Psoas muscle (tissue), 8 donors: Measurements from ENCODE around the gene MB21D2. TPM values are rescaled to one million over a fixed set of nuclear protein-coding genes. Genes with fewer than 3 reads are reported as not detected.
A peak's percentile ranks its signal among the peaks of the same experiment; 100 is the strongest.

Experiments
- ATAC-seq, 4 donors: fragments of 200-7000 bp; cut with Tn5 transposase; one replicate each; pipeline ENCODE4 v1.9.1; 2020; ENCODE audit warnings: moderate library complexity in 3 of 4, mild to moderate bottlenecking in 2 of 4
- DNase-seq, 2 donors: peaks; one replicate each; pipeline ENCODE4 v3.0.0-alpha.2; 2020
- H3K27ac ChIP-seq: fragments of 200-600 bp; one replicate; pipeline ENCODE4 v1.8.0; 2022
- H3K27me3 ChIP-seq, 3 donors: fragments of 200-600 bp in 1 of 3; one replicate each; pipeline versions ENCODE4 v1.6.1 to v1.8.0; 2013 to 2022; ENCODE audit warnings: low read length in 2 of 3, mild to moderate bottlenecking in 2 of 3, moderate library complexity in 1 of 3; ENCODE audit not compliant: insufficient read depth in 3 of 3
- H3K36me3 ChIP-seq, 2 donors: fragments of 200-600 bp in 1 of 2; one replicate each; pipeline versions ENCODE4 v1.6.1 to v1.8.0; 2013 to 2022; ENCODE audit warnings: low read depth in 1 of 2, mild to moderate bottlenecking in 1 of 2, moderate library complexity in 1 of 2; ENCODE audit not compliant: insufficient read depth in 1 of 2
- H3K4me1 ChIP-seq: fragments of 200-600 bp; one replicate; pipeline ENCODE4 v1.8.0; 2022
- H3K4me3 ChIP-seq: fragments of 200-600 bp; one replicate; pipeline ENCODE4 v1.8.0; 2022; ENCODE audit warnings: mild to moderate bottlenecking
- H3K9me3 ChIP-seq: fragments of 200-600 bp; one replicate; pipeline ENCODE4 v1.8.0; 2022
- WGBS, 3 donors: extraction: QIAGEN DNeasy Blood & Tissue Kit; methylation state at CpG; one replicate each; pipeline versions ENCODE4 v1.1.6 to v1.1.7; 2013; 5-methylcytosine and 5-hydroxymethylcytosine counted together
- intact Hi-C, 2 donors: fragments of 100-400 bp; cut with DNase I; formaldehyde crosslinking; loops; one replicate each; pipeline versions ENCODE4 v1.11.0 to v1.14.2; 2022
- polyA plus RNA-seq, 3 donors: library from polyadenylated mRNA; stranded (reverse); fragments of 200-250 nt; gene quantifications; one replicate each; pipeline ENCODE4 v1.2.3, GENCODE V29; 2013
- total RNA-seq, 4 donors: library from RNA; stranded (reverse); fragmentation: NEBNext Ultra II Directional in 2 of 4; extraction: Animal tissue kit (Norgen Biotek cat#: 25700) in 2 of 4; gene quantifications; one replicate each; pipeline versions ENCODE4 v1.2.1 to v1.2.4, GENCODE V29; 2021 to 2023
- TF ChIP-seq, protein P1 (sequence below): fragments of 200-600 bp; IDR thresholded peaks from one replicate; pipeline ENCODE4 v1.8.0; 2022; ENCODE audit warnings: antibody characterized with exemption
- donor health status: healthy with polysubstance abuse.
- donor health status: DM: no; HTN: no; CAD: no; lungs with moderate emphysema.
- donor health status: Bipolar disorder and iron deficiency.
- donor health status: healthy.
- donor health status: DM: yes; HTN: yes; CAD: no.
- donor health status: DM: no; HTN: no; CAD: no.
- donor health status: DM: no; HTN: no; CAD: no.
- donor health status: DM: yes; HTN: yes; CAD: no.

The MB21D2 gene
- total and polyA plus RNA-seq, 7 donors: 0.61 to 2.6 (median 1.3) TPM

DNA sequence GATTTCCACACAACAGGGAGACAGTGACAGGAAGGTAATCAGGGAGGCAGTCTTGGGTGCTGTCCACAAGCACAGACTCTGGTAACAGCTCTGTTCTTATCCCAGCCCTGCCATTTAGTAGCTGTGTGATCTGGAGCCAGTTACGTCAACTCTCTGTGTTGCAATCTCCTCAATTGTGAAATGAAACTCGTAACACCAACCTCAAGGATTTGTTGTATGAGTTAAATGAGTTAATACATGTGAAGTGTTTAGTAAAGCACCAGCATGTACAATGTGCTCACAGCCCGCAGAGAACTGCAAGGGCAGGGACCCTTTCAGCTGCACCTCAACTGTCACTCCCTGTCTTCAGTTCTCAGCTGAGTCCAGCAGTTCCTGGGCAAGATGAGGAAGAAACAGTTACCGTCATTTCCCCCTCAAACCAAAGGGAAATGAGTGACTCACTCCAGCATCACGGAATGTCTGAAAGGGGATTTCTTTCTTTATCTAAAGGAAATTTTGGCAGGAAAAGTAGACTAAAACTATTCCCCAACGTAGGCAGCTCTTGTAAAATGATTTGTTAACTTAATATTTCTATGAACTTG, 39.9 kb upstream of the MB21D2 start:
- WGBS, 3 donors: 45 to 50% (median 48%) methylated on average over 6 of the region's 6 CpGs

DNA sequence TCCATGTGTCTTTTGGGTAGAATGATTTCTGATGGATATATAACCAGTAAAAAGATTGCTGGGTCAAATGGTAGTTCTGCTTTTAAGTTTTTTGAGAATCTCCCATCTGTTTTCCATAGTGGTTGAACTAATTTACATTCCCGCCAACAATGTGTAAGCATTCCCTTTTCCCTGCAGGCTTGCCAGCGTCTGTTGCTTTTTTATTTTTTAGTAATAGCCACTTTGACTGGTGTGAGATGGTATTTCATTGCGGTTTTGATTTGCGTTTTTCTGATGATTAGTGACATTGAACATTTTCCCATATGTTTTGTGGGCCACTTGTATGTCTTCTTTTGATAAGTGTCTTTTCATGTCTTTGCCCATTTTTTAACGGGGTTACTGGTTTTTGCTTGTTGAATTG, 36.3 kb upstream of the MB21D2 start:
- TF ChIP-seq, protein P1, sequence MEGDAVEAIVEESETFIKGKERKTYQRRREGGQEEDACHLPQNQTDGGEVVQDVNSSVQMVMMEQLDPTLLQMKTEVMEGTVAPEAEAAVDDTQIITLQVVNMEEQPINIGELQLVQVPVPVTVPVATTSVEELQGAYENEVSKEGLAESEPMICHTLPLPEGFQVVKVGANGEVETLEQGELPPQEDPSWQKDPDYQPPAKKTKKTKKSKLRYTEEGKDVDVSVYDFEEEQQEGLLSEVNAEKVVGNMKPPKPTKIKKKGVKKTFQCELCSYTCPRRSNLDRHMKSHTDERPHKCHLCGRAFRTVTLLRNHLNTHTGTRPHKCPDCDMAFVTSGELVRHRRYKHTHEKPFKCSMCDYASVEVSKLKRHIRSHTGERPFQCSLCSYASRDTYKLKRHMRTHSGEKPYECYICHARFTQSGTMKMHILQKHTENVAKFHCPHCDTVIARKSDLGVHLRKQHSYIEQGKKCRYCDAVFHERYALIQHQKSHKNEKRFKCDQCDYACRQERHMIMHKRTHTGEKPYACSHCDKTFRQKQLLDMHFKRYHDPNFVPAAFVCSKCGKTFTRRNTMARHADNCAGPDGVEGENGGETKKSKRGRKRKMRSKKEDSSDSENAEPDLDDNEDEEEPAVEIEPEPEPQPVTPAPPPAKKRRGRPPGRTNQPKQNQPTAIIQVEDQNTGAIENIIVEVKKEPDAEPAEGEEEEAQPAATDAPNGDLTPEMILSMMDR: no peak
- Histone ChIP-seq H3K4me1 (no peaks in the 10 kb centered on the region), H3K4me3 (no peak overlapping the region), H3K27ac (no peak overlapping the region), H3K27me3 (peaks cover 0 to 3% (median 0%) of the 10 kb centered on the region in 3 donors), H3K36me3 (no peaks in the 10 kb centered on the region), H3K9me3 (no peaks in the 10 kb centered on the region)
- ATAC-seq: no peak
- no peak for DNase-seq
- intact Hi-C loops: no loop called here
- 87 to 91% (median 91%) methylated on average over 5 of the region's 5 CpGs for WGBS, 3 donors

More for the DNA sequence above, 39.9 kb upstream of the MB21D2 start:
- TF ChIP-seq, protein P1: no peak
- H3K4me1 ChIP-seq: no peaks in the 10 kb centered on the region
- H3K9me3 ChIP-seq: no peaks in the 10 kb centered on the region
- H3K27ac ChIP-seq: no peak overlapping the region
- H3K27me3 ChIP-seq: peaks cover 0 to 3% (median 0%) of the 10 kb centered on the region in 3 donors
- DNase-seq (peak; percentile 33 to 60), ATAC-seq (peak; percentile 42 to 73 (median 58))
- intact Hi-C loops: no loop called here
- no peaks in the 10 kb centered on the region for H3K36me3 ChIP-seq
- no peak overlapping the region for H3K4me3 ChIP-seq

- H3K27me3 ChIP-seq: no peaks in the 10 kb centered on the region
- TF ChIP-seq, protein P1: no peak
- H3K36me3 ChIP-seq: no peaks in the 10 kb centered on the region
- H3K4me1 ChIP-seq: no peaks in the 10 kb centered on the region
- no peak for DNase-seq
- ATAC-seq: no peak
- intact Hi-C loops: no loop called here
- no peak overlapping the region for H3K4me3 ChIP-seq
- H3K27ac ChIP-seq: no peak overlapping the region
- 86 to 94% (median 89%) methylated on average over 1 of the region's 1 CpG for WGBS, 3 donors
- no peaks in the 10 kb centered on the region for H3K9me3 ChIP-seq
Observed at GRCh38 chr3:192947421-192947820, 29.8 kb upstream of the MB21D2 start.

- Histone ChIP-seq H3K36me3 (no peaks in the 10 kb centered on the region), H3K4me1 (no peaks in the 10 kb centered on the region), H3K9me3 (no peaks in the 10 kb centered on the region), H3K27me3 (no peaks in the 10 kb centered on the region), H3K4me3 (no peak overlapping the region), H3K27ac (no peak overlapping the region)
- ATAC-seq (peak in 1 of 4 donors; percentile 43), DNase-seq (no peak)
- TF ChIP-seq, protein P1: no peak
- intact Hi-C loops: no loop called here
- 70 to 79% (median 76%) methylated on average over 2 of the region's 2 CpGs for WGBS, 3 donors
Observed at GRCh38 chr3:192943393-192943792, 25.7 kb upstream of the MB21D2 start.

DNA sequence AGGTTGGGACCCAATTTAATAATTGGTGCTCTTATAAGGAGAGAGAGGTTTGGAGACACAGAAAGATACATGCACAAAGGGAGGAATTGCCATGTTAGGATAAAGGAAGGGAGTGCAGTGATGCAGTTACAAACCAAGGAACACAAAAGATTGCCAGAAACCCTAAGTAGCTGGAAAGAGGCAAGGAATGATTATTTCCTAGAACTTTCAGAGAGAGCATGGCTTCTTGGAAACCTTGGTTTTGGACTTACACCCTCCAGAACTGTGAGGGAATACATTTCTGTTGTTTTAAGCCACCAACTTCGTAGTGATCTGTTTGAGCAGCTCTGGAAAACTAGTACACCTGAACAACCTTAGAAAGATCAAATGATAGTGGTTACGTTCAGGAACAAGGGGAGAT, 25.0 kb upstream of the MB21D2 start:
- DNase-seq (no peak), ATAC-seq (no peak)
- no peaks in the 10 kb centered on the region for H3K4me1 ChIP-seq
- WGBS, 3 donors: 72 to 78% (median 73%) methylated on average over 2 of the region's 2 CpGs
- TF ChIP-seq, protein P1: no peak
- intact Hi-C loops: no loop called here
- no peaks in the 10 kb centered on the region for H3K9me3 ChIP-seq
- H3K4me3 ChIP-seq: no peak overlapping the region
- H3K27ac ChIP-seq: no peak overlapping the region
- no peaks in the 10 kb centered on the region for H3K27me3 ChIP-seq
- no peaks in the 10 kb centered on the region for H3K36me3 ChIP-seq
